ENCODE data around the gene OPHN1.

DNA sequence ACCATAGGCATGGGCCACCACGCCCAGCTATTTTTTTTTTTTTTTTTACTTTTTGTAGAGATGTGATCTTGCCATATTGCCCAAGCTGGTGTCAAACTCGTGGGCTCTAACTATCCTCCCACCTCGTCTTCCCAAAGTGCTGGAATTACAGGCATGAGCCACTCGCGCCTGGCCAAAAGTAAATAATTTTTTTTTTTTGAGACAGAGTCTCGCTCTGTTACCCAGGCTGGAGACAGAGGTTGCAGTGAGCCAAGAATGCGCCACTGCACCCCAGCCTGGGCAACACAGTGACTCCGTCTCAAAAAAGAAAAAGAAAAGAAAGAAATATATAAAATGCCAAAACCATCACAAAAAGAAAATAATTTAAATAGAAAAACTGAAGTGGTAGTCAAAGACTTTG is 18.4 kb upstream of the OPHN1 start:
- TF ChIP-seq, protein P1, sequence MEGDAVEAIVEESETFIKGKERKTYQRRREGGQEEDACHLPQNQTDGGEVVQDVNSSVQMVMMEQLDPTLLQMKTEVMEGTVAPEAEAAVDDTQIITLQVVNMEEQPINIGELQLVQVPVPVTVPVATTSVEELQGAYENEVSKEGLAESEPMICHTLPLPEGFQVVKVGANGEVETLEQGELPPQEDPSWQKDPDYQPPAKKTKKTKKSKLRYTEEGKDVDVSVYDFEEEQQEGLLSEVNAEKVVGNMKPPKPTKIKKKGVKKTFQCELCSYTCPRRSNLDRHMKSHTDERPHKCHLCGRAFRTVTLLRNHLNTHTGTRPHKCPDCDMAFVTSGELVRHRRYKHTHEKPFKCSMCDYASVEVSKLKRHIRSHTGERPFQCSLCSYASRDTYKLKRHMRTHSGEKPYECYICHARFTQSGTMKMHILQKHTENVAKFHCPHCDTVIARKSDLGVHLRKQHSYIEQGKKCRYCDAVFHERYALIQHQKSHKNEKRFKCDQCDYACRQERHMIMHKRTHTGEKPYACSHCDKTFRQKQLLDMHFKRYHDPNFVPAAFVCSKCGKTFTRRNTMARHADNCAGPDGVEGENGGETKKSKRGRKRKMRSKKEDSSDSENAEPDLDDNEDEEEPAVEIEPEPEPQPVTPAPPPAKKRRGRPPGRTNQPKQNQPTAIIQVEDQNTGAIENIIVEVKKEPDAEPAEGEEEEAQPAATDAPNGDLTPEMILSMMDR (IDR thresholded peaks at IDR 0.05): no peak
- no peak for TF ChIP-seq POLR2AphosphoS5 (IDR thresholded peaks at IDR 0.05)
- no peak for TF ChIP-seq EP300 (IDR thresholded peaks at IDR 0.05)
- no peak for TF ChIP-seq POLR2A (IDR thresholded peaks at IDR 0.05; ENCODE audit: low read depth)
